Umbilical cord (tissue), 2 donors: ENCODE data around the gene PRKAG2. TPM values are rescaled to one million over a fixed set of nuclear protein-coding genes. Genes with fewer than 3 reads are reported as not detected.
"Not testable (repeated sequence)": the region's sequence is repeated elsewhere in the genome, so short reads cannot be mapped to it uniquely, and the experiment has no call there.

Experiments
- DNase-seq: peaks from one replicate; pipeline ENCODE4 v3.0.0-alpha.2; 2015; ENCODE audit warnings: low spot score
- total RNA-seq: library from RNA; depleted of rRNA; stranded (reverse); fragments of >200 nt; gene quantifications from one replicate; pipeline ENCODE4 v1.2.3, GENCODE V29; 2014; ENCODE audit warnings: low replicate concordance; ENCODE audit not compliant: insufficient read depth

The PRKAG2 gene
- total RNA-seq, 1 donor from 2014 or later, result 71.7 TPM

DNA sequence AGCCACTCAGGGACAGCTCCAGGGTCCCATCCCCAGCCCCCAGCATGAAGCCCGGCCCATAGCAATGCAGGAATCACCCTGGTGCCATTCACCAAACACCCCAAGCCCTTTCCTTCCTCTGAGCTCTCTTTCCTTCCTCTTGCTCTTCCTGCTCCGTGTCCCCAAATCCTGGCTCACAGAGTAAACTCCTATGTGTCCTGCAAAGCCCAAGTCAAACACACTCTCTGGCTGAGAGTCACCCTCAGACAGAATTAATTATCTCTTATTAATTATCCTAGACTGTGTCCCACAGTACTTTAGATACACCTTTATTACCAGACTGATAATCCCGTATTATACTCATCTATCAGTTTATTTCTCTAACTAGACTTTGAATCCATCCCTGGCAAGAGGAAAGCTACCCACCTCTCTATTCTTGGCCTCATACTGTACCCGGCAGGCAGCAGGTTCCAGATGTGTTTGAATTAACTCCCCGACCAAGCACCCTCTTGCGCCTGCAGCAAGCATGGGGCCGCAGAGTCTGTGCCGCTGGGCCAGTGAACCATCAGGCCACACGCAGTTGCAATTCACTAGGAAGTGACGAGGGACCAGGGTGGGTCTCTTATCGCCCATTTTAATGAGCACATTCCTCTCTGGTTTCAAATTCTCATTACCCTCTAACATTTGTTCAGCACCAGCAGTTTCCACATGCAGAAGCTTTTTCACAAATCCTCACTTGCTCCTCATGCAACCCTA lies 86.7 kb downstream of the PRKAG2 start:
- no peak for DNase-seq

DNA sequence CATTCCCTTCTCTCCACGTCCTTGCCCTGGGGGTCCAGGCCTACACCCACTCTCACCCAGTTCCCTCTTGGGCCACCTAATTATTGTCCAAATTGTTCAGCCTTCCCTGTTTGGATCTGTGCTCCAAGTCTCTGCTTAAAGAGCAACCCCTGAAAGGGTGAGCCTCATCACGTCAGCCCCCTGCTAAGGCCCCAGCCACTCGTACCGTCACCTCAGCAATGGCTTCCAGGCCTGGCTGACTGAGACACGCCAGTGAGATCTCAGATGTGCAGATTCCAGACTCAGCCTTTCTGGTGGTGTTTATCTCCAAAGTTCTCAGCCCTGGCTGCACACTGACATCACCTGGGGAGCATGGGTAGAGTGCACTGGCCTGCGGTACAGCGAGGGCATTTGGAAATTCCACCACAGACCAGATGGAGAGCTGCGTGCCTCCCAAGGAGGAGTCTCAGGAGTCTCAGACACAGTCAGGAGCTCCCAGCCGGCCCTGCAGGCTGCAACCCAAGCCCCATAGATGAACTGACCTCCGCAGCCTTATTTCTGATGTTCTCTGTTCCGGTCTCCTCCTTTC lies 87.5 kb downstream of the PRKAG2 start:
- DNase-seq, result no peak

DNA sequence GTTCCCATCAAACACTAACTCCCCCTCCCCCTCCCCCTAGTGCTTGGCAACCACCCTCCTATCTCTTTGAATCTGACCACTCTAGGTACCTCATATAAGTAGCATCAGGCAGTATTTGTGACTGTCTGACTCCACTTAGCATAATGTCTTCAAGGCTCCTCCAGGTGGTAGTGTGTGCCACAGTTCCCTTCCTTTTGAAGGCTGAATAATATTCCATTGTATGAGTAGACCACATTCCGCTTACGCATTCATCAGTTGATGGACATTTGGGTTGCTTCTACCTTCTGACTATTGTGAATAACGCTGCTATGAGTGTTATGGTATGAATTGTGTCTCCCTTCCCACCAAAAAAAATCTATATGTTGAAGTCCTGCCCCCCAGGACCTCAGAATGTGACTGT lies 89.6 kb downstream of the PRKAG2 start:
- no peak for DNase-seq

DNA sequence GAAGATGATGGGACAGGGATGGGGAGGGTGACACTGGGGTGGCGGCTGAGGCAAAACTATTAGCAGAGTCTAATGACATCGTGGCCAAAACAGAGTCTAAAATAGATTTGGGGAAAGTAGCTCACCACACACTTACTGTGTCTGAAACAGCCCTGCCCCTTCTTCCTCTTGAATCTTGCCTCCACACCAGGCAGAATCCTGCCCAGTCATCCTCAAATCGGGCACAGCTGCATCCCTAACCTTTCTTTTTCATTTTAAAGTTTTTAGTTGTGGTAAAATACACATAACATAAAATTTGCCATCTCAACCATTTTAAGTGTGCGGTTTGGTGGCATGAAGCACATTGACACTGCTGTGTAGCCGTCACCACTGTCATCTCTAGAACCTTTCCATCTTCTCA lies 90.0 kb downstream of the PRKAG2 start:
- DNase-seq, result no peak

DNA sequence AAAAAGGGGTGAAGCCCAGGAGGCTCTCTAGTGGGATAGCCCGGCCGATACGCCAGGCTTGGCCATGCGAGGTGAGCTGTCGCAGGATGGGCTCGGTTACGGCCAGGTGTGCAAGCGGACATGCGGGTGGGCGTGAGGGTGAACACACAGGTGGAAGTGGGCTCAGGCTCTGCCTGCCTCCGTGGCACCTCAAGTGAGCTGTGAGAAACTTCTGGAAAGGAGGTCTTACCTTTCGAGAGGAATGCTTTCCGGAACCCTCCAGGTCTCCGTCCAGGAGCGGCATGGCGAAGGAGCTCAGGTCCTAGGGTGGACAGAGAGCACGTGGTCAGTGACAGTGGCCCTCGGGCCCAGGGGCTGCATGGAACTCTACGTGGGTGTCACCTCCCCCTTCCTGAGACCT lies 90.7 kb downstream of the PRKAG2 start:
- DNase-seq, result no peak

DNA sequence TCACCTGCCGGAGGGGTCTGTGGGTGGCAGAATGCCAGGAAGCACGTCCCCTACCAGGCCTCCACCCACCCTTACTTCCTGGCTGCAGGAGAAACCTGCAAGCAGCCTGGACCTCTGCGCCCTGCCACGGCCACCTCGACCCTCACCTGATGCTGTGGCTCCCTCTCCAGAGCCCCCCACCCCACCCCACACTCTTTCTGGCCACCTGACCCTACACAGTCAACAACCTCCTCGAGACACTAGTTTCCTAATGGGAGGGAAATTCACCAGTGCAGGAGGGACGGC lies 91.3 kb downstream of the PRKAG2 start:
- DNase-seq, result no peak

DNA sequence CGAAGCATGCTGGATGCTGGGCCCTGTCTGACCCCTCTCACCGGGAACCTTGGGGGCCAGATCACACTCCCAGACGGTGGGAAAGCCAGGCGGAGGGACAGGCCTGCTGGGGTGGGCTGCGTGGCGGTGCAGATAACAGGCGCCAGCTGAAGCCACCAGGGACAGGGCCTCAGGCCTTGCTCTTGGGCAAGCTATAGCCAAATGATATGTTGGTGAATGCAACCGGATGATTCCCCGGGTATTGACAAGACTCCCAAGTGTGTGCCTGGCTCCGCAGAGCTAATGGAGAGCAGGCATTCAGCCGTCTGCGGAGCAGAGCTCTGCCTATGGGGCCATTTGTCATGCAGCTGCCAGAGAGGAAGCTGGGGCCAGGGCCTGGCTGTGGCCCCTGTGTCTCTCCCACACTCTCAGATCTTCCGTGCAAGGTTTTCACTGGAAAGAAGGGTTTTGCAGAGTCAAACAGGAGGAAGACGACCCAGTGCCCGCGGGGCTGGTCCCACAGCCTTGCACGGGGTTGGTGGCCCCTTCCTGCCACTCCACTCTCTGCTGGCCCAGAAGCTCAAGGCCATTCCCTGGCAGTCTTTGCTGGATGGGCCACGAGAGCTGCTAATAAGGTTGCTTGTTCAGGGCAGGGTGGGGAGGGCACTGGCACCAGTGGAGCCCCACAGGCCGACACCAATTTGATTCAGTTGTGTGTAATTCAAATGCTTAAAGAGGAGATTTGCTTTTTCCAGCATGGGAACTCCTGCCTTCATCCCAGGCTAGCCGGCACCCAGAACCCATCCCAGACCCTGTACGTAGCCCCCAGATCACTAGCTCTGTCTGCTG lies 91.8 kb downstream of the PRKAG2 start:
- DNase-seq, result no peak

DNA sequence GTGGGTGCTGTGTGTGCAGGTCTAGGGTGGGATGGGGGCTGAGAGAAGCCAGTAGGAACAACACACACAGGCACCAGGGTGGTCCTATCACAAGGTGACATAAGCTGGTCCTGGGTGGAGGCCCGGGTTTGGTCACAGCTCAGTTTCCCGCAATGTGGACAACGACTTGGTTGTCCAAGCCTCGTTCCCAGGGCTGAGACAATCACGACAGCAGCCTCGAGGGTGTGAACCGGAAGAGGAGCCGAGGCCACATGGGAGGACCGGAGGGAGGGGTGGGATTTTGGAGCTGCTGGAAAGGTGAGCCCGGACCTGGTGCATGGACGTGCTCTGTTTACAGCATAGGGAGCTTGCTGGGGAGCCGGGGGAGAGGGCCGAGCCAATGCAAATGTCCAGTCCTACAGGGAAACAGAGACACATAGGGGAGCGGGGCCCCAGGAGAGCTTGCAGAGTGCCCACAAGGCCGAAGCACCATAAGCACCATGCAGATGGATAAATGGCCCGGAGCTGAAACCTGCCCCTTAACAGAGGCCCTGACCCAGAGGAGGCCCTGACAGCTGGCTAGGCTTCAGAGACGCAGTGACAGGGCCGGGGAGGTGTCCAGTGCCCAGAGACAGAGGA lies 92.8 kb downstream of the PRKAG2 start:
- no peak for DNase-seq

DNA sequence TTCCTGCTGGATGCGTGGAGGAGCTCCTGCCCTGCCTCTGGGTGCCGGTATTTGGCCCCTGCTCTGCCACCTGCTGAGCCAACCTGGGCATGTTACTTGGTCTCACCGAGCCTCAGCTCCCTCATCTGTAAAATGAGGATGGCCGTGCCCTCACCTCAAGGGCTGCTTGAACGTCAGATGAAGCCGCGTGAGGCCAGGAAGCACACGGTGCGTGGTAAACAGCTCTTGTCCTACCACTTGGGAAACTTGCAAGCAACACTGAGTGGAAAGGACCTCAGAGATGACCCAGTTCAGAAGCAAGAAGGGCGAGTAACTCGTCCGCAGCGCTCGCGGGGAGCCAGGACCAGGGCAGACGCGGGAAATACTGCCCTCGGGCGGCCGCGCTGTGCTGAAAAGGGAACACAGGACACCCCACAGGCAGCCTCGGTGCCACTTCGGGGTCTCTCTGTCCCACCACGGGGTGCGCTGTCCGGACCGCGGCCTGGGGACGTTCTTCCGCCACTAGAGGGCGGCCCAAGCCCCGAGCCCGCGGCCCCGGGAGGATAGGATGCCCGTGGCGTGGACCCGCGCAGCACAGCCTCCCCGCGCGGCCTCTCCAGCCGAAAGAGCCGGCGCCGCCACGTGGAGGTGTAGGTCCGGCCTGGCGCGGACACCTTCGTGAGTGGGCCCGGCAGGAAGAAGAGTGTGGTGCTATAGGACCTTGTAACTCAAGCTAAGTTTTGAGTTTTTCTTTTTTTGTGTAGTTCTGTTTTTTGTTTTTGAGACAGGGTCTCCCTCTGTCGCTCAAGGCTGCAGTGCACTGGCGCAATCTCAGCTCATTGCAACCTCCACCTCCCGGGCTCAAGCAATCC lies 94.1 kb downstream of the PRKAG2 start:
- peak; percentile 52 for DNase-seq

DNA sequence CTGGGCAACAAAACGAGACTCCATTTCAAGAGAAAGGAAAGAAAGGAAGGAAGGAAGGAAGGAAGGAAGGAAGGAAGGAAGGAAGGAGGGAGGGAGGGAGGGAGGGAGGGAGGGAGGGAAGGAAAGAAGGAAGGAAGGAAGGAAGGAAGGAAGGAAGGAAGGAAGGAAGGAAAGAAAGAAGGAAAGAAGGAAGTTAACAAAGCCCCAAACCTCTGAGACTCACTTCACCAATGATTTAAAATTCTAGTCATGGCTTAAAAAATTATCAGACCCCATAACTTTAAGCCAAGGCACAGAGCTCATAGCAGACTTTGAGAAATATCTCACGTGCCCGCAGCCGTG lies 94.7 kb downstream of the PRKAG2 start:
- DNase-seq, result not testable (repeated sequence)

DNA sequence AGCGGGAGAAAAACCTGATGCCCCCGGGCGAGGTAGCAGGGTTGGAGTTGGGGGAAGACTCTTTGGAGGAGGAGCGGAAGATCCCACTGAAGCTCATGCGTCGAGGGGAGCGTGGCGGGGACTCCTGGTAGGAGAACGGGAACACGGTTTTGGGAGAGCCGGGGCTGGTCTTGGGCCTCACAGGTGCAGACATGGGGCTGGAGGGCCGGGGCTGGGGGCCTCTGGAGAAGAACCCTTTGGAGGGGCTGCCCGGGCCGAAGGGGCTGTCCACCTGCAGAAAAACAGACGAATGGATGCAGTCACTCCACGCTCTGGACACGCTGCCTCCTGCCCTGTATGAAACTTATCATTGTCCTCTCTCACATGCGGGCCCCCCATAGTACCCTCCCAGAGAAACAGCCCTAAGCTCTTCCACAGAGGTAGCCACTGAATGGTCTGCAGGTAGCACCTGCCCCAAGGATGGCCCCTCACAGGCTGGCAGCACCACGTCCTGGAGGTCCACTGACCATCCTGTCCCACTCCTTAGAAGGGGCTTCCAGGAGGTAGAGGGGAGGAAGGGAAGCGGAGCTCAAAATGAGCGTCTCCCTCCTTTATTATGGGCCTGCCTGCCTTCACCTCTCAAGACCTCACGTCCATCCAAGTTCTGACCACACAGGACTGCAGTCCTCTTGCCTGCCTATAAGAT lies 95.6 kb downstream of the PRKAG2 start:
- no peak for DNase-seq

DNA sequence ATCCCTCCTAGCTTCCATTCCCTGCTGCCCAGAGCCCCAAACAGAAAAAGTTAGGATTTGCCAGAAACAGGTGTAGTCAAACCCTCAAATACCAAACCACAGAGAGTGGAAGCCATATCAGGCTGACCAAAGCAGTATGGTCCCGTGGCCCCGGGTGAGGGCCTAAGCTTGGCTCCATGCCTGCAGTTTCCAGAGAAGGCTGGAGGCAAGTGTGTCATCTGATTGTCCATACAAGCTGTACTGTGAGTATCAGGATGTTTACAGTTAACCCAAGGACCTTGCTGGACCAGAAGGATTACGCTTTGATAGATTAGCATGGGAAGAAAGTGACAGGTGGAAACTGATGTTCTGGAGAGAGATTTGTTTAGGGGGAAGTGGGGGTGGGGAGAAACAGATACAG lies 96.3 kb downstream of the PRKAG2 start:
- DNase-seq, result no peak

DNA sequence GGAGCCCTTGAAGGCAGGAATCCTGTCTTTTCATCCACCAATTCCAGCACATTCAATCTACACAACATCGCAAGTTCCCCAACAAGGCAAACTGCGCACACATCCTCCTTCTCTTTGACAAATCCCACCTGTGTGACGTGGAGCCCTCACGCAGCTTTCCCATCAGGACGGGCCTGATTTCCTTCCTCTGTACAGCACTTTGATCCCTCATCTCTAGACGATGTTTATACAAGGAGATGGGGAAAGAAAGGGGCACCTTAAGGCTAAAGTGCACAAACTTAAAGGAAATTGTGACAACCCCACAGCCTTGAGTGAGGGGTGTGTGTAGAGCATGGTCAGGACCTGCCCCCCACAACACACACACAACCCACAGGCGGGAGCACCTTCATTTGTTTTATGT lies 97.2 kb downstream of the PRKAG2 start:
- no peak for DNase-seq

DNA sequence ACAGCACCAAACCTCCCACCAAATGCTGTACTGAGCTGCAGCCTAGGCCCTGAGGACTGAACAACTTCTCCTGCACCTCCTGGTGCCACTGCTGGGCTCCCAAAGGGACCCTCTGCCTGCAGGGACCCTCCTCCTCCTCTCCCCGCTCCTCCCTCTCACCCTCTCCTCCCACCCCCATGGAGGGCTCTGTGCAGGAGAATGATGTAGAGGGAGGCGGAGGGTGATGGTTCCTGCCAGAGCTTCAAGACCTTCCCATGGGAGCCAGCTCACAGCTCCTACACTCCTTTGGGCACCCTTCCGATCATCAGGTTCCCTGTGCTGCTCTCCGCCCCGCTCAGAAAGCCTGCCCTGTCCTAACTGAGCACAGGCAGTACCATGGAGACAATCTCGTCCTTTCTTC lies 97.7 kb downstream of the PRKAG2 start:
- no peak for DNase-seq

DNA sequence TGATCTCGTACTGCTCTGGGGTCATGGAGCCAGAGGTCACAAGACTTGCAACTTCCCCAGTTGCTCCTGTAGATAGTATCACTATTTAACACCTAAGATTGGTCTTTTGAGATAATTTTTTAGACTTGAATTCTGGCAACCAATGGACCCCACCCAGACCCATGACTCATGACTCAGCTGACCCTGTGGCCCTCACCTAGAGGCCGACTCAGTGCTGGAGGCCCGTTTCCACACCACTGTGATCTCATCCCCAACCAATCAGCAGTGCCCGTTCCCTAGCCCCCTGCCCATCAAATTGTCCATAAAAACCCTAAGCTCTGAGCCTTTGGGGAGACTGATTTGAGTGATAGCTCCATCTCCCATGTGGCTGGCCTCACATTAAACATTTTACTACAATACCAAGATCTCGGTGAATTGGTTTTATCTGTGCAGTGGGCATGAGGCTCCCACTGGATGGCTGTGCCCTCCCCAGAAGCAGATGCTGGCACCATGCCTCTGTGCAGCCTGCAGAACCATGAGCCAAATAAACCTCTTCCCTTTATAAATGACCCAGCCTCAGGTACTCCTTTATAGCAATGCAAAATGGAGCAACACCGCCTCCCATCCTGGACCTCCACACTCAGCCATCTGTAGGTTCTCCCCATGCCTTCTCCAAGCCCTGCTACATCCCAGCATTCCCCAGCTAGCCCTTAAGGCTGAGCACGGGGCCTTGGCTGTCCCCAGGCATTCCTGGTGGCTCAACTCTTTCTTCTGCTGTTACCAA lies 98.8 kb downstream of the PRKAG2 start:
- DNase-seq, result no peak

DNA sequence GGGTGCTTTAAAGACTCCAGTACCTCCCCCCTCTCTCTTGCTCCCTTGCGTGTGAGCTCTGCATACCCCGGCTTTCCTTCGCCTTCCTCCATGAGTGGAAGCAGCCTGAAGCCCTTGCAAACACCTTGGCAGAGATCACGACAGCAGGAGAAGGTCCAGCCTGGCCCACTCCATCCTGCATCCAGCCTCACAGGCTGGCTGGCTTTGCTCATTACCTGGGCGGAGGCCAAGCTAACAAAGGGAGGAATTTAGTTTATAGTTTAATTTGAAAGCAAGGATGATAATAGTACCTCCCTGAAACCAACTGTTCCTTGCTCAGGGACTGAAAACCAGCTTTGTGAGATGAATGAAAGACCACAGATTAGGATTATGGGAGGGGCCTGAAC lies 99.4 kb downstream of the PRKAG2 start:
- no peak for DNase-seq

DNA sequence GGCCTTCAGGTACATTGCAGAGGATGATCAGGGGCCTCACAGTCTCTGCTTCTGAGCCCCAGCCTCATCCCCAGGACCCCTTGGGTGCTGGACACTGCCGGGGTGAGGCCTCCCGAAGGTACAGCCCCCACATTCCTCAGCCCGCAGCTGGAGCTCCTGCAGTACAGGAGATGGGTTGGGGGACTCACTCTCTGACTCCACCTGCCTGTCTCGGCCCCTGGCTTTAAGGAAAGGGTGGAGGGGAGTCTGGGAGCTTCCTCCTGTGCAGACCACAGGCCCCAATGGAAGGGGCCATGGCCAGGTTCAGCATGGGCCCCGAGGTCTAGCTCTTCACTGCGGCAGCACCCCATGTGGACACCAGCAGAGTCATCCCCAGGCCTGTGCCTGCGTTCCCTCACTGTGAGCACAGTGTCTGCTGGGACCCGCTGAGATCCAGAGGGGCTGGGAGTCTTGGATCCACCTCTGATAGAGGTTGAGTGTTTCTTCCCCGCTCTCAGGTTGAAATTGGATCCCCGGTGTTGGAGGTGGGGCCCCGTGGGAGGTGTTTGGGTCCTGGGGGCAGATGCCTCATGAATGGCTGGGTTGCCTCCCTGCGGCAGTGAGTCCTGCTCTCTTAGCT lies 99.9 kb downstream of the PRKAG2 start:
- DNase-seq, result no peak

DNA sequence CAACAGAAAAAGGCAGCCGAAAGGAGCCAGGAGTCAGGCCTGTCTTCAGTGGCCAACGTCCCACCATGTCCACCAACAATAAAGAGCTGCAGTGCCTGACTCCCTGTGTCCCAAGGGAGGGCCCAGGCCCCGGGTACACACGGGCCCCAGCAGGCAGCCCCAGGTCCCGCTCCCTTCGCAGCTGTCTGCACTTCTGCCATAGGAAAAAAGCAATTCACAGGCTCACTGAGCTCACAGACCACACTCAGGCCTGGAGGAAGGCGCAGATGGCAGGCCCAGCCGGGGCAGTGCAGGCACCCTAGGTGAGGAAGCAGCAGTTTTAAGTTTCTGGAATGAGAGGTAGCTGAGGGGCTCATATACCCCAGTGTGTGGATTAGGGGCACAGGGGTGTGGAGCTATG lies 100.5 kb downstream of the PRKAG2 start:
- no peak for DNase-seq

DNA sequence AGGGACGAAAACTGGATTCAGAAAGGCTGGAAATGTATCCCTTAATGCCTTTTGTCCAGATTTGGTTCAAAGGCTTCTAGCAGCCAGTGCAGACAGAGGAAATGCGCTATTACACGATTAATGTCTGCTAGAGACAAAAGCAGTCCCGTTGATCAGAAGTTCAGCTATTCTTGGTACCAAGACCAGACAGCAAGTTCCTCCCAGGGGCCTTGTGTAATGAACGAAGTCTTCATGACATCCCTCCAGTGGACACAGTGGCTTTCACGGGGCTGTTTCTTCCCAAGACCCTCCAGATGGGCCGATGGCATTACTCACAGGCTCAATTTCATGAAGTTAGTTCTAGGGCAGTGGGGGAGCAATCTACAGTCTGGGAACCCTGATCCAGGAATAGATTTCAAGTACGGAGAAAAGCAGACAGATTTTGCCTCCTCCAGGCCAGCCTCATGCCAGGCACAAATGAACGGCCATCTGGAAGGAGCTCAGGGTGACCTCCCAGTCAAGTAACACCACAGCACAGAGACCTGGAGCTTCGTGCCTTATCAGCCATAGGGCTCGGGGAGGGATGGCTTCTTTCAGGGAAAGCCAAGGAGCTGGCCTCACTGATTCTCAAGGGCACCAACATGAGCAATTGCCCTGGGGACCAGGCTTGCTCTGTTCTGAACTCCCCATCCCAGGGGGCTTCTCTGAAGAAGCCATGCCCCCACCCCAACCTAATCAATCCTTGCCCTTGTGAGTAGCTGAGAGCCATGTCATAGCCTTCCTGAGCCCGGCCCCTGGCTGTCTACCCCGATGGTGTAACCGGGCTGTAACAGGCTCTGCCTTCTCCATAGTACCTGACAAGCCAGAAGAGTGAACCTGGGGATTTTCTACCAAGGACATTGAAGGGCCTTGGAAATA lies 101.1 kb downstream of the PRKAG2 start:
- peak; percentile 27 for DNase-seq
